DND-41 (cell line): ENCODE measurements around the gene NAP1L4.

ENCODE experiments used
- EZH2 ChIP-seq: IDR thresholded peaks from 3 replicates; pipeline ENCODE4 v1.6.1; 2012; ENCODE audit warnings: borderline replicate concordance, low read depth, mild to moderate bottlenecking, moderate library complexity, low read length, inconsistent platforms; ENCODE audit not compliant: severe bottlenecking
- TF ChIP-seq, protein P1 (sequence below): IDR thresholded peaks from 2 replicates; pipeline ENCODE4 v1.5.1; 2012; ENCODE audit warnings: borderline replicate concordance, low read length, moderate library complexity, mild to moderate bottlenecking; ENCODE audit not compliant: poor library complexity, severe bottlenecking; ENCODE audit errors: extremely low read depth

DNA sequence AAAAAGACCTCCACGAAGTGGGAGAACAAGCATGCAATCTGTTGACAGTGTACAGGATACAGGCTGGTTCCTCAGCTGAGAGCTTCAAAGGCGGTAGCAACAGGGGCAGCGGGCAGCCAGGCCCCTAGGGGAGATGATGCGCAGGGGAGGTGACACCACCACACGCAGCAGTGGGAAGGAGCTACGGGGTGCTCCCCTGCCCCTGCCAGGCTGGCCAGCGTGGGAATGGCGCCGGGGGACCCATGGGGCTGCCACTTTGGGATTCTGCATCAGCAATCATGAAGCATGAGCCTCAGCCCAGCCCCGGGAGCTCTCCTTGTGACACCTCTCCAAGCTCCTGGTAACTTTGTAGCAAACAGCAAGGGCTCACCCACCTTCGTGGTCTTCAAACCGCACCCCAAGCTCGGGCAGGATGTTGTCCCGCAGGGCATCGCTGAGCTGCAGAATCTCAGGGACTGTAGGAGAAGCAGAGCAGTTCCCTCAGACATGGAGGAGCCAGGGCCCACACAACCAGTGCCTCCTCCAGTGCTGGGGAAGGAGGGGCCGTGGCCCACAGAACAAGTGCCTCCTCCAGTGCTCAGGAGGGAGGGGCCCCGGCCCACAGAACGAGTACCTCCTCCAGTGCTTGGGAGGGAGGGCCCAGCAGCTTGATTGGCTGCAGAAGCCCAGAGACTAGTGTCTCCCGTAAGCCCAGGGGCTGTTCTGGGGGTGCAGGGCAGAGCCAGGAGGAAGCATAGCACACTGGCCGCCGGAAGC, 14.6 kb upstream of the NAP1L4 start:
- TF ChIP-seq, protein P1, sequence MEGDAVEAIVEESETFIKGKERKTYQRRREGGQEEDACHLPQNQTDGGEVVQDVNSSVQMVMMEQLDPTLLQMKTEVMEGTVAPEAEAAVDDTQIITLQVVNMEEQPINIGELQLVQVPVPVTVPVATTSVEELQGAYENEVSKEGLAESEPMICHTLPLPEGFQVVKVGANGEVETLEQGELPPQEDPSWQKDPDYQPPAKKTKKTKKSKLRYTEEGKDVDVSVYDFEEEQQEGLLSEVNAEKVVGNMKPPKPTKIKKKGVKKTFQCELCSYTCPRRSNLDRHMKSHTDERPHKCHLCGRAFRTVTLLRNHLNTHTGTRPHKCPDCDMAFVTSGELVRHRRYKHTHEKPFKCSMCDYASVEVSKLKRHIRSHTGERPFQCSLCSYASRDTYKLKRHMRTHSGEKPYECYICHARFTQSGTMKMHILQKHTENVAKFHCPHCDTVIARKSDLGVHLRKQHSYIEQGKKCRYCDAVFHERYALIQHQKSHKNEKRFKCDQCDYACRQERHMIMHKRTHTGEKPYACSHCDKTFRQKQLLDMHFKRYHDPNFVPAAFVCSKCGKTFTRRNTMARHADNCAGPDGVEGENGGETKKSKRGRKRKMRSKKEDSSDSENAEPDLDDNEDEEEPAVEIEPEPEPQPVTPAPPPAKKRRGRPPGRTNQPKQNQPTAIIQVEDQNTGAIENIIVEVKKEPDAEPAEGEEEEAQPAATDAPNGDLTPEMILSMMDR, result no peak
- TF ChIP-seq EZH2, result no peak
